ENCODE measurements around the gene SCLY. TPM values are rescaled to one million over a fixed set of nuclear protein-coding genes. Genes with fewer than 3 reads are reported as not detected.
"Not testable (repeated sequence)": the region's sequence is repeated elsewhere in the genome, so short reads cannot be mapped to it uniquely, and the experiment has no call there.

The SCLY gene
- total and polyA plus RNA-seq, 4 experiments from 2014 or later: 17.7 to 37.9 (median 27.4) TPM

GRCh38 chr2:238030422-238031155, 30.2 kb upstream of the SCLY start:
- intact Hi-C loops (cut with micrococcal nuclease): no loop called here
- no peaks in the 10 kb centered on the region for H3K27me3 ChIP-seq (ENCODE audit: insufficient read depth, low read length)
- no peak for DNase-seq
- H3K4me1 ChIP-seq (ENCODE audit: insufficient read depth, low read length): no peaks in the 10 kb centered on the region
- CTCF ChIA-PET (ENCODE audit: partially characterized antibody): no interaction called here
- H3K4me1 Mint-ChIP-seq: no peaks in the 10 kb centered on the region
- no peak overlapping the region for H3K4me3 Mint-ChIP-seq
- H3K27ac Mint-ChIP-seq: no peak overlapping the region
- H3K27ac ChIP-seq (ENCODE audit: low read depth, low read length): no peak overlapping the region
- POLR2A ChIA-PET (ENCODE audit: partially characterized antibody): no interaction called here
- no peaks in the 10 kb centered on the region for H3K9me3 Mint-ChIP-seq
- H3K4me3 ChIP-seq (ENCODE audit: low read length in 2 of 2): no peak overlapping the region
- H3K9me3 ChIP-seq (ENCODE audit: control insufficient read depth in 1 of 2, low read length in 2 of 2): no peaks in the 10 kb centered on the region
- no peaks in the 10 kb centered on the region for H3K27me3 Mint-ChIP-seq
- H3K36me3 Mint-ChIP-seq: peaks cover 58 to 70% of the 10 kb centered on the region in 2 donors
- peaks cover 24% of the 10 kb centered on the region for H3K36me3 ChIP-seq (ENCODE audit: insufficient read depth, low read length)

- H3K9me3 ChIP-seq (ENCODE audit: control insufficient read depth in 1 of 2, low read length in 2 of 2): no peaks in the 10 kb centered on the region
- DNase-seq: no peak
- H3K27me3 ChIP-seq (ENCODE audit: insufficient read depth, low read length): no peaks in the 10 kb centered on the region
- CTCF ChIA-PET (ENCODE audit: partially characterized antibody): no interaction called here
- H3K27ac ChIP-seq (ENCODE audit: low read depth, low read length): no peak overlapping the region
- peaks cover 60 to 67% of the 10 kb centered on the region in 2 donors for H3K36me3 Mint-ChIP-seq
- H3K27me3 Mint-ChIP-seq: no peaks in the 10 kb centered on the region
- peak overlapping the region in 2 of 7 donors; percentile 22 to 52 for H3K27ac Mint-ChIP-seq
- no peaks in the 10 kb centered on the region for H3K4me1 Mint-ChIP-seq
- intact Hi-C loops (cut with micrococcal nuclease): no loop called here
- POLR2A ChIA-PET (ENCODE audit: partially characterized antibody): no interaction called here
- peaks cover 31% of the 10 kb centered on the region for H3K36me3 ChIP-seq (ENCODE audit: insufficient read depth, low read length)
- H3K4me3 Mint-ChIP-seq: no peak overlapping the region
- H3K4me1 ChIP-seq (ENCODE audit: insufficient read depth, low read length): no peaks in the 10 kb centered on the region
- H3K4me3 ChIP-seq (ENCODE audit: low read length in 2 of 2): no peak overlapping the region
- H3K9me3 Mint-ChIP-seq: no peaks in the 10 kb centered on the region
Observed at GRCh38 chr2:238031751-238032150, 29.1 kb upstream of the SCLY start.

DNA sequence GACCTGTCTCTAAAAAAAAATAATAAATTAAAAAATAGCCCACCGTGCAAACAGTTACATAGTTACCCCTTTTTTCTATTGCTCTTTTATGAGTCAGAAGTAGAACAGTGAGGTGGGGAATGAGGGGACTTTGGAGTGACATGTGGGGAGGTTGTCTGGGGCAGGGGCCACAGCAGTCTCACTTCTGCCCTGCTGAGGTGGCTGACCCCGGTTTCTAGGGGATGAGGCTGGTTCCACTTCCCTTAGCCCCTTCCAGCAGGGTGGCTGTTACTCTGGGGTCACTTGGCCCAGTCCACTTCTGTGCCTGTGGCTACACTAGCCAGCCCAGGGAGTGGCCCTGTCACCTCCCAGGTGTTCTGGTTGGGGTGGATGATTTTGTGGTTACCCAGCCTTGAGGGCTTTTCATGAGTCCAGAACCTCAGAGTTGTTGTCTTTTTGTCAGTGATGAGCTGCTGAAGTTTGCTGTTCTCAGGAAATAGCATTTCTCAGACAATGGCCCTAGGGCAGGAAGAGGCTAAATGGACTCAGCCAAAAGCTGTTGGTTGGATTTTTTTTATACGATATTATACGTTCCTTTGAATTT, 28.0 kb upstream of the SCLY start:
- CTCF ChIA-PET (ENCODE audit: partially characterized antibody): interaction anchor here (1.2 kb wide), 1 partner anchor 230 kb away, joined by 3 read pairs; no protein-coding TSS in a partner anchor
- Histone ChIP-seq H3K4me3 (ENCODE audit: low read length in 2 of 2) (no peak overlapping the region), H3K9me3 (ENCODE audit: control insufficient read depth in 1 of 2, low read length in 2 of 2) (no peaks in the 10 kb centered on the region), H3K27ac (ENCODE audit: low read depth, low read length) (no peak overlapping the region), H3K4me1 (ENCODE audit: insufficient read depth, low read length) (no peaks in the 10 kb centered on the region), H3K36me3 (ENCODE audit: insufficient read depth, low read length) (peaks cover 34% of the 10 kb centered on the region), H3K27me3 (ENCODE audit: insufficient read depth, low read length) (no peaks in the 10 kb centered on the region)
- no peak overlapping the region for H3K4me3 Mint-ChIP-seq
- no peaks in the 10 kb centered on the region for H3K9me3 Mint-ChIP-seq
- no peaks in the 10 kb centered on the region for H3K27me3 Mint-ChIP-seq
- no peaks in the 10 kb centered on the region for H3K4me1 Mint-ChIP-seq
- intact Hi-C loops (cut with micrococcal nuclease): no loop called here
- POLR2A ChIA-PET (ENCODE audit: partially characterized antibody): no interaction called here
- H3K27ac Mint-ChIP-seq: no peak overlapping the region
- no peak for DNase-seq
- peaks cover 60 to 68% of the 10 kb centered on the region in 2 donors for H3K36me3 Mint-ChIP-seq

GRCh38 chr2:238033991-238034390, 26.8 kb upstream of the SCLY start:
- H3K4me3 ChIP-seq (ENCODE audit: low read length in 2 of 2); DNase-seq; CTCF ChIA-PET (ENCODE audit: partially characterized antibody); H3K27me3 ChIP-seq (ENCODE audit: insufficient read depth, low read length); intact Hi-C loops (cut with micrococcal nuclease); H3K4me1 Mint-ChIP-seq; H3K9me3 Mint-ChIP-seq; H3K9me3 ChIP-seq (ENCODE audit: control insufficient read depth in 1 of 2, low read length in 2 of 2); H3K27me3 Mint-ChIP-seq; H3K27ac ChIP-seq (ENCODE audit: low read depth, low read length); H3K4me3 Mint-ChIP-seq; POLR2A ChIA-PET (ENCODE audit: partially characterized antibody); H3K4me1 ChIP-seq (ENCODE audit: insufficient read depth, low read length); H3K27ac Mint-ChIP-seq: not testable (repeated sequence)
- peaks cover 34% of the 10 kb centered on the region for H3K36me3 ChIP-seq (ENCODE audit: insufficient read depth, low read length)
- peaks cover 67 to 71% of the 10 kb centered on the region in 2 donors for H3K36me3 Mint-ChIP-seq

GRCh38 chr2:238038203-238038602, 22.6 kb upstream of the SCLY start:
- H3K36me3 Mint-ChIP-seq: peaks cover 67 to 74% of the 10 kb centered on the region in 2 donors

GRCh38 chr2:238039151-238039550, 21.6 kb upstream of the SCLY start:
- Histone ChIP-seq H3K27ac (ENCODE audit: low read depth, low read length) (no peak overlapping the region), H3K9me3 (ENCODE audit: control insufficient read depth in 1 of 2, low read length in 2 of 2) (no peaks in the 10 kb centered on the region), H3K36me3 (ENCODE audit: insufficient read depth, low read length) (peaks cover 42% of the 10 kb centered on the region), H3K4me3 (ENCODE audit: low read length in 2 of 2) (no peak overlapping the region), H3K4me1 (ENCODE audit: insufficient read depth, low read length) (no peaks in the 10 kb centered on the region), H3K27me3 (ENCODE audit: insufficient read depth, low read length) (no peaks in the 10 kb centered on the region)
- intact Hi-C loops (cut with micrococcal nuclease): no loop called here
- no peak overlapping the region for H3K4me3 Mint-ChIP-seq
- H3K27me3 Mint-ChIP-seq: no peaks in the 10 kb centered on the region
- peak overlapping the region in 2 of 7 donors; percentile 70 to 88 for H3K27ac Mint-ChIP-seq
- ChIA-PET CTCF (ENCODE audit: partially characterized antibody) (no interaction called here), POLR2A (ENCODE audit: partially characterized antibody) (no interaction called here)
- DNase-seq: no peak
- H3K4me1 Mint-ChIP-seq: peaks cover 0 to 7% (median 4%) of the 10 kb centered on the region in 4 donors
- peaks cover 68 to 74% of the 10 kb centered on the region in 2 donors for H3K36me3 Mint-ChIP-seq
- H3K9me3 Mint-ChIP-seq: no peaks in the 10 kb centered on the region

More at GRCh38 chr2:238038203-238038602, 22.6 kb upstream of the SCLY start:
- Histone ChIP-seq H3K27me3 (ENCODE audit: insufficient read depth, low read length) (no peaks in the 10 kb centered on the region), H3K27ac (ENCODE audit: low read depth, low read length) (no peak overlapping the region), H3K36me3 (ENCODE audit: insufficient read depth, low read length) (peaks cover 42% of the 10 kb centered on the region), H3K4me1 (ENCODE audit: insufficient read depth, low read length) (no peaks in the 10 kb centered on the region), H3K9me3 (ENCODE audit: control insufficient read depth in 1 of 2, low read length in 2 of 2) (no peaks in the 10 kb centered on the region), H3K4me3 (ENCODE audit: low read length in 2 of 2) (no peak overlapping the region)
- ChIA-PET CTCF (ENCODE audit: partially characterized antibody) (no interaction called here), POLR2A (ENCODE audit: partially characterized antibody) (no interaction called here)
- no peak overlapping the region for H3K4me3 Mint-ChIP-seq
- intact Hi-C loops (cut with micrococcal nuclease): no loop called here
- H3K9me3 Mint-ChIP-seq: no peaks in the 10 kb centered on the region
- H3K4me1 Mint-ChIP-seq: peaks cover 0 to 7% (median 4%) of the 10 kb centered on the region in 4 donors
- no peak overlapping the region for H3K27ac Mint-ChIP-seq
- DNase-seq: no peak
- no peaks in the 10 kb centered on the region for H3K27me3 Mint-ChIP-seq

GRCh38 chr2:238039985-238040384, 20.8 kb upstream of the SCLY start:
- Mint-ChIP-seq H3K4me1 (peaks cover 0 to 7% (median 4%) of the 10 kb centered on the region in 4 donors), H3K27me3 (no peaks in the 10 kb centered on the region), H3K36me3 (peaks cover 68 to 75% of the 10 kb centered on the region in 2 donors), H3K27ac (no peak overlapping the region), H3K9me3 (no peaks in the 10 kb centered on the region), H3K4me3 (no peak overlapping the region)
- POLR2A ChIA-PET (ENCODE audit: partially characterized antibody): interaction anchor here (1.0 kb wide), 1 partner anchor 22 kb away, joined by 3 read pairs; no protein-coding TSS in a partner anchor
- H3K27ac ChIP-seq (ENCODE audit: low read depth, low read length): no peak overlapping the region
- no peaks in the 10 kb centered on the region for H3K27me3 ChIP-seq (ENCODE audit: insufficient read depth, low read length)
- CTCF ChIA-PET (ENCODE audit: partially characterized antibody): no interaction called here
- H3K4me1 ChIP-seq (ENCODE audit: insufficient read depth, low read length): no peaks in the 10 kb centered on the region
- intact Hi-C loops (cut with micrococcal nuclease): no loop called here
- H3K9me3 ChIP-seq (ENCODE audit: control insufficient read depth in 1 of 2, low read length in 2 of 2): no peaks in the 10 kb centered on the region
- peaks cover 42% of the 10 kb centered on the region for H3K36me3 ChIP-seq (ENCODE audit: insufficient read depth, low read length)
- no peak overlapping the region for H3K4me3 ChIP-seq (ENCODE audit: low read length in 2 of 2)
- DNase-seq: no peak
